ENCODE measurements around the gene RAB9B. TPM values are rescaled to one million over a fixed set of nuclear protein-coding genes. Genes with fewer than 3 reads are reported as not detected.

Gene RAB9B
- total RNA-seq, 1 experiment from 2014 or later: 0.31 TPM

GRCh38 chrX:103800318-103800717, 31.7 kb downstream of the RAB9B start:
- Mint-ChIP-seq H3K27me3 (ENCODE audit: low read depth) (peaks cover 4% of the 10 kb centered on the region), H3K4me3 (no peak overlapping the region), H3K36me3 (ENCODE audit: insufficient read depth in 1 of 3, low read depth in 3 of 3) (no peaks in the 10 kb centered on the region), H3K27ac (no peak overlapping the region), H3K4me1 (no peaks in the 10 kb centered on the region), H3K9me3 (peaks cover 0 to 18% of the 10 kb centered on the region in 2 experiments; a peak in 2 of 5 replicates)
- no peak overlapping the region for H4K8ac ChIP-seq (replicated peaks; ENCODE audit: insufficient read length, low read depth, low read length)
- H3K23me2 ChIP-seq (ENCODE audit: insufficient read length, low read depth, low read length, poor library complexity, severe bottlenecking): no peaks in the 10 kb centered on the region
- no peak overlapping the region for H2BK20ac ChIP-seq (ENCODE audit: low read depth, low read length, poor library complexity, severe bottlenecking)
- no peak overlapping the region for H3K4ac ChIP-seq (ENCODE audit: low read depth, low read length)
- no peak for DNase-seq
- no peak for TF ChIP-seq CTCF (conservative IDR thresholded peaks at IDR 0.05)
- no peak overlapping the region for H2BK15ac ChIP-seq (ENCODE audit: low read depth, low read length)
- no peak overlapping the region for H3K14ac ChIP-seq (ENCODE audit: insufficient read depth, low read length)
- no peak overlapping the region for H3T11ph ChIP-seq (ENCODE audit: low read length)
- no peak overlapping the region for H3K27ac ChIP-seq (ENCODE audit: insufficient read length, low read depth, low read length)
- H3K4me1 ChIP-seq (ENCODE audit: insufficient read depth, low read length): no peaks in the 10 kb centered on the region
- no peak overlapping the region for H3K18ac ChIP-seq (ENCODE audit: insufficient read length, low read depth, low read length)
- no peak overlapping the region for H3K56ac ChIP-seq (ENCODE audit: insufficient read length, low read depth, low read length)
- H2BK12ac ChIP-seq (ENCODE audit: insufficient read length, low read depth, low read length): no peak overlapping the region
- no peak overlapping the region for H2BK120ac ChIP-seq (ENCODE audit: low read depth, low read length, poor library complexity, severe bottlenecking)
- H2AFZ ChIP-seq (ENCODE audit: low read length): no peak overlapping the region
- no peak overlapping the region for H2AK5ac ChIP-seq (ENCODE audit: insufficient read length, low read length)
- H3K23ac ChIP-seq (ENCODE audit: insufficient read length, low read depth, low read length): no peak overlapping the region
- no peaks in the 10 kb centered on the region for H3K27me3 ChIP-seq (ENCODE audit: insufficient read depth, low read length)
- no peaks in the 10 kb centered on the region for H3K79me1 ChIP-seq (ENCODE audit: insufficient read depth, low read depth, low read length, poor library complexity, severe bottlenecking)
- no CpG with 5 or more reads among the region's 2 CpGs for WGBS (ENCODE audit: extremely low coverage, insufficient read length, low lambda C conversion rate)
- no peak overlapping the region for H4K91ac ChIP-seq (ENCODE audit: insufficient read length, low read depth, low read length)
- H4K5ac ChIP-seq (ENCODE audit: insufficient read length, low read depth, low read length): no peak overlapping the region
- H3K79me2 ChIP-seq (ENCODE audit: insufficient read depth, low read length): no peaks in the 10 kb centered on the region
- H3K9ac ChIP-seq (ENCODE audit: extremely low read depth, insufficient read length, low read length): no peak overlapping the region
- H2BK5ac ChIP-seq (ENCODE audit: insufficient read length, low read length): no peak overlapping the region
- H3K9me3 ChIP-seq (ENCODE audit: control insufficient read depth, low read depth, low read length): no peaks in the 10 kb centered on the region
- no peaks in the 10 kb centered on the region for H4K20me1 ChIP-seq (ENCODE audit: control insufficient read depth, insufficient read depth, insufficient read length)
- H3K4me2 ChIP-seq (ENCODE audit: insufficient read depth, insufficient read length, low read length): no peak overlapping the region
